ENCODE measurements around the gene VN1R5. TPM values are rescaled to one million over a fixed set of nuclear protein-coding genes. Genes with fewer than 3 reads are reported as not detected.

Gene VN1R5
- not detected in 5 replicates for total RNA-seq (2022; extraction: Qiagen RNA extraction)

GRCh38 chr1:247255772-247256171 is at the start of gene VN1R5:
Gene VN1R5 (plus strand): TSS chr1:247256072.

Other genes with a start within 250 kb of the VN1R5 start
- 2.1 to 3.2 TPM (median 2.4 TPM) in 5 replicates for gene ZNF695, start 248.0 kb upstream of the VN1R5 start, total RNA-seq (2022; extraction: Qiagen RNA extraction)
- 3.3 to 4.4 TPM (median 3.5 TPM) in 5 replicates for gene ZNF670, start 177.3 kb upstream of the VN1R5 start, total RNA-seq (2022; extraction: Qiagen RNA extraction)
- gene ZNF669, start 151.7 kb upstream of the VN1R5 start, total RNA-seq (2022; extraction: Qiagen RNA extraction) = 2.8 to 4.5 TPM (median 3.4 TPM) in 5 replicates
- gene ZNF124, start 84.1 kb upstream of the VN1R5 start, total RNA-seq (2022; extraction: Qiagen RNA extraction) = 4.0 to 5.2 TPM (median 4.8 TPM) in 5 replicates
- gene ZNF496, start 75.8 kb downstream of the VN1R5 start, total RNA-seq (2022; extraction: Qiagen RNA extraction) = 14.9 to 19.1 TPM (median 17.9 TPM) in 5 replicates
- gene NLRP3, start 160.1 kb downstream of the VN1R5 start, total RNA-seq (2022; extraction: Qiagen RNA extraction) = not detected in 5 replicates
- gene OR2B11, start 202.0 kb downstream of the VN1R5 start, total RNA-seq (2022; extraction: Qiagen RNA extraction) = not detected in 5 replicates

All from A549 treated with Mapracorat at 1 μM for 4 hours (cell line).